Measurements from ENCODE around the gene RLN1. TPM values are rescaled to one million over a fixed set of nuclear protein-coding genes. Genes with fewer than 3 reads are reported as not detected.

Gene RLN1
- total and polyA plus RNA-seq, 8 donors = 0.45 TPM; not detected in 7

GRCh38 chr9:5375790-5376477, 36.3 kb upstream of the RLN1 start:
- H3K27me3 ChIP-seq = no peaks in the 10 kb centered on the region
- no peak overlapping the region for H3K4me3 ChIP-seq
- intact Hi-C loops (cut with DNase I; ENCODE audit: low total_unique reads) = no loop called here
- no peak overlapping the region for H3K27ac ChIP-seq
- no peaks in the 10 kb centered on the region for H3K4me1 ChIP-seq
- WGBS, 5 donors = 69 to 80% (median 76%) methylated on average over 6 of the region's 6 CpGs
- H3K9me3 ChIP-seq = no peaks in the 10 kb centered on the region
- TF ChIP-seq POLR2A (IDR thresholded peaks at IDR 0.05) (no peak), CTCF (IDR thresholded peaks at IDR 0.05) (no peak), POLR2AphosphoS5 (IDR thresholded peaks at IDR 0.05) (no peak), EP300 (IDR thresholded peaks at IDR 0.05) (no peak)
- peaks cover 0 to 8% (median 4%) of the 10 kb centered on the region in 4 donors for H3K36me3 ChIP-seq
- DNase-seq = no peak

- H3K4me3 ChIP-seq = no peak overlapping the region
- H3K4me1 ChIP-seq = no peaks in the 10 kb centered on the region
- no peaks in the 10 kb centered on the region for H3K27me3 ChIP-seq
- intact Hi-C loops (cut with DNase I; ENCODE audit: low total_unique reads) = no loop called here
- H3K9me3 ChIP-seq = no peaks in the 10 kb centered on the region
- H3K27ac ChIP-seq = no peak overlapping the region
- DNase-seq = no peak
- no peak for TF ChIP-seq POLR2A (IDR thresholded peaks at IDR 0.05)
- TF ChIP-seq POLR2AphosphoS5 (IDR thresholded peaks at IDR 0.05) = no peak
- TF ChIP-seq CTCF (IDR thresholded peaks at IDR 0.05) = no peak
- TF ChIP-seq EP300 (IDR thresholded peaks at IDR 0.05) = no peak
- peaks cover 0 to 3% (median 0%) of the 10 kb centered on the region in 4 donors for H3K36me3 ChIP-seq
- WGBS, 5 donors = 16 to 66% (median 53%) methylated on average over 1 of the region's 1 CpG
Observed at GRCh38 chr9:5375091-5375490, 35.4 kb upstream of the RLN1 start.

GRCh38 chr9:5364294-5365024, 24.8 kb upstream of the RLN1 start:
- Histone ChIP-seq H3K36me3 (peaks cover 0 to 10% (median 3%) of the 10 kb centered on the region in 4 donors), H3K9me3 (peaks cover 0 to 4% (median 0%) of the 10 kb centered on the region in 4 donors), H3K4me3 (no peak overlapping the region), H3K4me1 (no peaks in the 10 kb centered on the region), H3K27me3 (no peaks in the 10 kb centered on the region), H3K27ac (no peak overlapping the region)
- TF ChIP-seq POLR2A (IDR thresholded peaks at IDR 0.05) (no peak), POLR2AphosphoS5 (IDR thresholded peaks at IDR 0.05) (no peak), CTCF (IDR thresholded peaks at IDR 0.05) (no peak), EP300 (IDR thresholded peaks at IDR 0.05) (no peak)
- DNase-seq = no peak
- intact Hi-C loops (cut with DNase I; ENCODE audit: low total_unique reads) = no loop called here
- 53 to 86% (median 69%) methylated on average over 2 to 3 of the region's 3 CpGs for WGBS, 5 donors

GRCh38 chr9:5361326-5362010, 21.8 kb upstream of the RLN1 start:
- 83 to 92% (median 87%) methylated on average over 3 of the region's 3 CpGs for WGBS, 5 donors
- no peak overlapping the region for H3K27ac ChIP-seq
- no peaks in the 10 kb centered on the region for H3K27me3 ChIP-seq
- H3K4me3 ChIP-seq = no peak overlapping the region
- no peak for DNase-seq
- TF ChIP-seq POLR2A (IDR thresholded peaks at IDR 0.05) (no peak), EP300 (IDR thresholded peaks at IDR 0.05) (no peak), CTCF (IDR thresholded peaks at IDR 0.05) (no peak), POLR2AphosphoS5 (IDR thresholded peaks at IDR 0.05) (no peak)
- peaks cover 0 to 16% (median 14%) of the 10 kb centered on the region in 4 donors for H3K36me3 ChIP-seq
- intact Hi-C loops (cut with DNase I; ENCODE audit: low total_unique reads) = no loop called here
- no peaks in the 10 kb centered on the region for H3K4me1 ChIP-seq
- no peaks in the 10 kb centered on the region for H3K9me3 ChIP-seq
